ENCODE measurements around the gene COL18A1. TPM values are rescaled to one million over a fixed set of nuclear protein-coding genes. Genes with fewer than 3 reads are reported as not detected.

The COL18A1 gene
- total RNA-seq, 1 donor from 2014 or later, result 9.5 TPM

DNA sequence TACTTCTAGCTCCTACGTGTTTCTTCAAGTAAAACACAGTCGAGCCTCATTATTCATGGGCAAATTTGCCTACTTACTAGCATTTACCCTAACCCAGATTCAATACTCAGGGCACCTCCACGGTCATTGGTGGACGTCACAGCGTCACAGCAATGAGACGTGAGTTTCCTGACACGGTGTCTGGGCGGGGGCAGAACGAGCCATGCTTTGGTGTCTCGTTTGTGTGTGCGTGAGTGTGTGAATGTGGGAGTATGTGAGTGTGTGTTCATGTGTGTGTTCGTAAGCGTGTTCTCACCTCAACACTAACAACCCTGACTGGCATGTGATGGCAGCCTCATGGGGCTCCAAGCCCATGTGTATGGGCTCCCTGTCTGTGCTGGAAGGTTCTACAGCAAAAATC is 17.5 kb upstream of the COL18A1 start:
- TF ChIP-seq, protein P1, sequence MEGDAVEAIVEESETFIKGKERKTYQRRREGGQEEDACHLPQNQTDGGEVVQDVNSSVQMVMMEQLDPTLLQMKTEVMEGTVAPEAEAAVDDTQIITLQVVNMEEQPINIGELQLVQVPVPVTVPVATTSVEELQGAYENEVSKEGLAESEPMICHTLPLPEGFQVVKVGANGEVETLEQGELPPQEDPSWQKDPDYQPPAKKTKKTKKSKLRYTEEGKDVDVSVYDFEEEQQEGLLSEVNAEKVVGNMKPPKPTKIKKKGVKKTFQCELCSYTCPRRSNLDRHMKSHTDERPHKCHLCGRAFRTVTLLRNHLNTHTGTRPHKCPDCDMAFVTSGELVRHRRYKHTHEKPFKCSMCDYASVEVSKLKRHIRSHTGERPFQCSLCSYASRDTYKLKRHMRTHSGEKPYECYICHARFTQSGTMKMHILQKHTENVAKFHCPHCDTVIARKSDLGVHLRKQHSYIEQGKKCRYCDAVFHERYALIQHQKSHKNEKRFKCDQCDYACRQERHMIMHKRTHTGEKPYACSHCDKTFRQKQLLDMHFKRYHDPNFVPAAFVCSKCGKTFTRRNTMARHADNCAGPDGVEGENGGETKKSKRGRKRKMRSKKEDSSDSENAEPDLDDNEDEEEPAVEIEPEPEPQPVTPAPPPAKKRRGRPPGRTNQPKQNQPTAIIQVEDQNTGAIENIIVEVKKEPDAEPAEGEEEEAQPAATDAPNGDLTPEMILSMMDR (IDR thresholded peaks at IDR 0.05; ENCODE audit: partially characterized antibody, unreplicated experiment), result no peak
- Mint-ChIP-seq H3K9me3 (ENCODE audit: unreplicated experiment) (peaks cover 2% of the 10 kb centered on the region), H3K4me3 (ENCODE audit: unreplicated experiment) (no peak overlapping the region), H3K4me1 (ENCODE audit: low read depth, unreplicated experiment) (peaks cover 6% of the 10 kb centered on the region), H3K27me3 (ENCODE audit: unreplicated experiment) (peaks cover 1% of the 10 kb centered on the region), H3K27ac (ENCODE audit: unreplicated experiment) (no peak overlapping the region), H3K36me3 (ENCODE audit: unreplicated experiment) (no peaks in the 10 kb centered on the region)
- peak; percentile 4 for DNase-seq

DNA sequence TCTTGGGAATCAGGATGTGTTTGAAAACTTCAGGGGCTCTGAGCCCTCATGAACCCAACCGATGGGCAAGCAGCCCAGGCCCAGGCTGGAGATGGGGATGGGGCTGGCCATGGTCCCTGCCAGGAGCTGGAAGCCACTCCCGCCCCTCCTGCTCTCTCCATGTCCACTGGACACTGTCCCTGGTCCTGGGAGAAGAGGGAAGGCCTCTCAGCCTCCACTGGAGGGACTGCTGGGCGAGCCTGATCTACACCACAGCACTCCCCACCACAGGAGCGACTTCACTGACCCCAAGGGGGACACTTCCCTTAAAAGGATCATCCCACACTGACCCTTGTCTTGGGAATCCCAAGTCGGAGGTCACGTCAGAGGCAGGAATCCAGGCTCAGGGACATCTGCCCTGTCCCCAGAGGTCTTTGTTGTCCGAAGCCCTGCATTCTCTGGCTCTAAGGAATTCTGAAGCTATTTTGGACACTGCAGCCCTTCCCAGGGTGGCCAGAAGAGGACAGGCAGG is 16.9 kb upstream of the COL18A1 start:
- H3K36me3 Mint-ChIP-seq (ENCODE audit: unreplicated experiment), result no peaks in the 10 kb centered on the region
- H3K27me3 Mint-ChIP-seq (ENCODE audit: unreplicated experiment), result peaks cover 1% of the 10 kb centered on the region
- H3K27ac Mint-ChIP-seq (ENCODE audit: unreplicated experiment), result no peak overlapping the region
- peaks cover 2% of the 10 kb centered on the region for H3K9me3 Mint-ChIP-seq (ENCODE audit: unreplicated experiment)
- DNase-seq, result peak; percentile 11
- H3K4me3 Mint-ChIP-seq (ENCODE audit: unreplicated experiment), result no peak overlapping the region
- peaks cover 6% of the 10 kb centered on the region for H3K4me1 Mint-ChIP-seq (ENCODE audit: low read depth, unreplicated experiment)
- TF ChIP-seq, protein P1 (IDR thresholded peaks at IDR 0.05; ENCODE audit: partially characterized antibody, unreplicated experiment), result no peak

DNA sequence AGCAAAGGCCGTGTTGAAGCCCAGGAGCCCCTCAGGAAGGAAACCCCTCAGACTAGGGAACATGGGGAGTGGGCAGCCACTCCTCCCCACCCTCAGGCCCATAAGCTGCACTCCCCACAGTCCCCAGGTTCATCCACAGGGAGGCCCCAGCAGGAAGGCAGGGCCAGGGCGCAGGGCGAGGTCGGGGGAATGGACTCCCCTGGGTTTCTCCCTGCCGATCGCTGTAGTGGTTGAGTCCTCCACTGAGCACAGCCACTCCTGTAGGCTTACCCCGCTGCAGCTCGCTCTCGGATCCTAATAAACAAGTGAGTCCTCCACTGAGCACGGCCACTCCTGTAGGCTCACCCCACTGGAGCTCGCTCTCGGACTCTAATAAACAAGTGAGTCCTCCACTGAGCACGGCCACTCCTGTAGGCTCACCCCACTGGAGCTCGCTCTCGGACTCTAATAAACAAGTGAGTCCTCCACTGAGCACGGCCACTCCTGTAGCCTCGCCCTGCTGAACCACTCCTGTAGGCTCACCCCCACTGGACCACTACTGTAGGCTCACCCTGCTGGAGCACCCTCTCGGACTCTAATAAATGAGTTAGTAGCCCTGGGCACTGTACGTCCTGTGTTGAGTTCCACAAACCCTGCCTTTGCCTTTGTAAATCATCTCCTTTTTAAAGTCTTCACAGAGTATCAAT is 16.2 kb upstream of the COL18A1 start:
- Mint-ChIP-seq H3K27ac (ENCODE audit: unreplicated experiment) (no peak overlapping the region), H3K4me3 (ENCODE audit: unreplicated experiment) (peak overlapping the region; percentile 38), H3K27me3 (ENCODE audit: unreplicated experiment) (peaks cover 4% of the 10 kb centered on the region), H3K4me1 (ENCODE audit: low read depth, unreplicated experiment) (peaks cover 6% of the 10 kb centered on the region), H3K9me3 (ENCODE audit: unreplicated experiment) (peaks cover 2% of the 10 kb centered on the region), H3K36me3 (ENCODE audit: unreplicated experiment) (no peaks in the 10 kb centered on the region)
- peak; percentile 12 for DNase-seq
- TF ChIP-seq, protein P1 (IDR thresholded peaks at IDR 0.05; ENCODE audit: partially characterized antibody, unreplicated experiment), result no peak

DNA sequence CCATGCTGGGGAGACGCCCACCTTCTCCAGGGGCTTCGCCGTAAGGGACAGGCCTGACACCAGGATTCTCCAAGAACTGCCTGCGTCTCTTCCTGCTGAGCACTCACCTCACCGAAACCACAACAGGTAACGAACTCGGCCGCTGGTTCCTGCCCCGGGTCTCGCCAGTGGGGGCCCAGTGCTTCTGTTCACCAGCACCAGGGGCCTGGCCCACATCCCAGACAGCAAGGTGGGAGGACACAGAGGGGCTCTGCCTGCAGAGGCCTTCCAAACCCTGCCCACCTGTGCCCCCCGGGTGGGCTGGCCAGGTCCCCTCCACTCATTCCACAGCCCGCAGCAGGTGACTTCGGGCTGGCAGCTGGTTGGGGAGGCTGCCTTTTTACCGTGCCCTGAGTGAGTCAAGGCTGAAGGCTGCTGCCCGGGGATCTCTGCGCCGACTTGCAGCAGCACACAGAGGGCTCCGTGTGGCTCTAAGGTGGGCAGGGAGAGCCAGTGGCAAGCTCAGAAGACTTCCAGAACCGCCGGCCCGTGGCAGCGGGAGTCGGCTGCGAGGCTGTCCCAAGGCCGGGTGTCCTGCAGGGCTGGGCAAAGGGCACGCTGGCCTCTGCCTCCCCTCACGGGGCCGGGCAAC is 14.7 kb upstream of the COL18A1 start:
- Mint-ChIP-seq H3K27me3 (ENCODE audit: unreplicated experiment) (peaks cover 4% of the 10 kb centered on the region), H3K4me1 (ENCODE audit: low read depth, unreplicated experiment) (peaks cover 6% of the 10 kb centered on the region), H3K4me3 (ENCODE audit: unreplicated experiment) (no peak overlapping the region), H3K36me3 (ENCODE audit: unreplicated experiment) (no peaks in the 10 kb centered on the region), H3K27ac (ENCODE audit: unreplicated experiment) (no peak overlapping the region), H3K9me3 (ENCODE audit: unreplicated experiment) (peaks cover 2% of the 10 kb centered on the region)
- peak; percentile 10 for DNase-seq
- TF ChIP-seq, protein P1 (IDR thresholded peaks at IDR 0.05; ENCODE audit: partially characterized antibody, unreplicated experiment), result no peak
